ENCODE measurements around the gene HUS1.

Gene HUS1

GRCh38 chr7:47935336-47935735 lies 44.1 kb downstream of the HUS1 start:
- Histone ChIP-seq H3K9ac (ENCODE audit: low read length) (no peak overlapping the region), H2BK120ac (ENCODE audit: low read depth, low read length) (no peak overlapping the region), H3K4me1 (ENCODE audit: control insufficient read depth, insufficient read depth, low read depth, low read length) (peaks cover 20% of the 10 kb centered on the region), H3K4me2 (ENCODE audit: low read length, poor library complexity, severe bottlenecking) (no peak overlapping the region), H3K36me3 (ENCODE audit: control insufficient read depth in 1 of 2, insufficient read depth in 2 of 2, low read depth in 1 of 2, low read length in 2 of 2) (no peaks in the 10 kb centered on the region), H2AK5ac (ENCODE audit: low read length, severe bottlenecking) (no peak overlapping the region), H4K8ac (ENCODE audit: low read length) (no peak overlapping the region), H2BK12ac (ENCODE audit: low read length in 2 of 2) (no peak overlapping the region), H3K9me3 (ENCODE audit: control insufficient read depth, low read length) (no peaks in the 10 kb centered on the region), H3K23ac (ENCODE audit: low read length in 2 of 2) (no peak overlapping the region), H3K14ac (ENCODE audit: low read length in 2 of 2) (no peak overlapping the region), H3K27me3 (ENCODE audit: control insufficient read depth in 1 of 2, insufficient read depth in 1 of 2, low read length in 2 of 2) (no peaks in the 10 kb centered on the region), H3K27ac (ENCODE audit: low read length, poor library complexity, severe bottlenecking) (no peak overlapping the region), H3K18ac (ENCODE audit: low read depth in 1 of 2, low read length in 2 of 2) (no peak overlapping the region), H4K91ac (ENCODE audit: low read length) (no peak overlapping the region), H2AFZ (ENCODE audit: low read depth, low read length) (no peak overlapping the region), H2BK15ac (ENCODE audit: low read depth, poor library complexity, severe bottlenecking) (no peak overlapping the region), H3K4me3 (ENCODE audit: insufficient read depth in 1 of 2, low read depth in 1 of 2, low read length in 2 of 2) (no peak overlapping the region), H3K79me1 (replicated peaks; ENCODE audit: low read length, poor library complexity, severe bottlenecking) (no peaks in the 10 kb centered on the region), H2BK5ac (ENCODE audit: low read depth, low read length, poor library complexity, severe bottlenecking) (no peak overlapping the region), H3K4ac (ENCODE audit: low read depth in 1 of 2, low read length in 2 of 2) (no peak overlapping the region)
- WGBS, result 98% methylated on average over 10 of the region's 10 CpGs
- DNase-seq, result no peak

DNA sequence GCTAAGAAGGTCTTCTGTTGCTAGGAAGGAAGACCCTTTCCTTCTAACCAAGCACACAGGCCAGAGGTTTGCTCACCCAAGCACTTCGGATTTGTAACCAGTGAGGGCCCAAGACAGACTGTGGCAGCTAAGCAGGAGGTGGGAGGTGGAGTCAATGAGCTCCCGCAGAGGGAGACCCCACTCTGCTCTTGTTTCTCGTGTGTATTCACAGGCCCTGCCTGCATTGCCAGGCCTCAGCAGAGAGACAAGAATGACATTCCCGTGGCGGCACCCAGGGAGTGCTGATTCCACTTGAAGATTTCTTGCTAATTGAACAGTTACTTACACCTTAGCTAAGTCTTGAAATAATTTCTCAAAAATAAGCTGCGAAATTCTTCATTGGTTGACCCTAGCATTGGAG lies 44.6 kb downstream of the HUS1 start:
- Histone ChIP-seq H2BK5ac (ENCODE audit: low read depth, low read length, poor library complexity, severe bottlenecking) (no peak overlapping the region), H3K27ac (ENCODE audit: low read length, poor library complexity, severe bottlenecking) (no peak overlapping the region), H2BK12ac (ENCODE audit: low read length in 2 of 2) (no peak overlapping the region), H3K79me1 (replicated peaks; ENCODE audit: low read length, poor library complexity, severe bottlenecking) (no peaks in the 10 kb centered on the region), H2BK15ac (ENCODE audit: low read depth, poor library complexity, severe bottlenecking) (no peak overlapping the region), H4K8ac (ENCODE audit: low read length) (no peak overlapping the region), H3K18ac (ENCODE audit: low read depth in 1 of 2, low read length in 2 of 2) (no peak overlapping the region), H3K9ac (ENCODE audit: low read length) (no peak overlapping the region), H4K91ac (ENCODE audit: low read length) (no peak overlapping the region), H3K4ac (ENCODE audit: low read depth in 1 of 2, low read length in 2 of 2) (no peak overlapping the region), H3K23ac (ENCODE audit: low read length in 2 of 2) (no peak overlapping the region), H3K14ac (ENCODE audit: low read length in 2 of 2) (no peak overlapping the region), H2BK120ac (ENCODE audit: low read depth, low read length) (no peak overlapping the region), H3K4me1 (ENCODE audit: control insufficient read depth, insufficient read depth, low read depth, low read length) (peaks cover 18% of the 10 kb centered on the region), H3K4me2 (ENCODE audit: low read length, poor library complexity, severe bottlenecking) (no peak overlapping the region), H3K9me3 (ENCODE audit: control insufficient read depth, low read length) (no peaks in the 10 kb centered on the region), H2AFZ (ENCODE audit: low read depth, low read length) (no peak overlapping the region), H3K27me3 (ENCODE audit: control insufficient read depth in 1 of 2, insufficient read depth in 1 of 2, low read length in 2 of 2) (no peaks in the 10 kb centered on the region), H3K4me3 (ENCODE audit: insufficient read depth in 1 of 2, low read depth in 1 of 2, low read length in 2 of 2) (no peak overlapping the region), H2AK5ac (ENCODE audit: low read length, severe bottlenecking) (no peak overlapping the region), H3K36me3 (ENCODE audit: control insufficient read depth in 1 of 2, insufficient read depth in 2 of 2, low read depth in 1 of 2, low read length in 2 of 2) (no peaks in the 10 kb centered on the region)
- DNase-seq, result no peak
- WGBS, result 76% methylated on average over 6 of the region's 6 CpGs

GRCh38 chr7:47933215-47933614 lies 46.2 kb downstream of the HUS1 start:
- Histone ChIP-seq H2BK120ac (ENCODE audit: low read depth, low read length) (no peak overlapping the region), H3K4me1 (ENCODE audit: control insufficient read depth, insufficient read depth, low read depth, low read length) (peaks cover 16% of the 10 kb centered on the region), H3K9ac (ENCODE audit: low read length) (no peak overlapping the region), H3K23ac (ENCODE audit: low read length in 2 of 2) (no peak overlapping the region), H3K4ac (ENCODE audit: low read depth in 1 of 2, low read length in 2 of 2) (no peak overlapping the region), H3K18ac (ENCODE audit: low read depth in 1 of 2, low read length in 2 of 2) (no peak overlapping the region), H4K91ac (ENCODE audit: low read length) (no peak overlapping the region), H2BK5ac (ENCODE audit: low read depth, low read length, poor library complexity, severe bottlenecking) (no peak overlapping the region), H3K4me3 (ENCODE audit: insufficient read depth in 1 of 2, low read depth in 1 of 2, low read length in 2 of 2) (no peak overlapping the region), H3K36me3 (ENCODE audit: control insufficient read depth in 1 of 2, insufficient read depth in 2 of 2, low read depth in 1 of 2, low read length in 2 of 2) (no peaks in the 10 kb centered on the region), H3K79me1 (replicated peaks; ENCODE audit: low read length, poor library complexity, severe bottlenecking) (no peaks in the 10 kb centered on the region), H3K9me3 (ENCODE audit: control insufficient read depth, low read length) (no peaks in the 10 kb centered on the region), H3K14ac (ENCODE audit: low read length in 2 of 2) (no peak overlapping the region), H3K27me3 (ENCODE audit: control insufficient read depth in 1 of 2, insufficient read depth in 1 of 2, low read length in 2 of 2) (no peaks in the 10 kb centered on the region), H4K8ac (ENCODE audit: low read length) (no peak overlapping the region), H2AK5ac (ENCODE audit: low read length, severe bottlenecking) (no peak overlapping the region), H2AFZ (ENCODE audit: low read depth, low read length) (no peak overlapping the region), H2BK15ac (ENCODE audit: low read depth, poor library complexity, severe bottlenecking) (no peak overlapping the region), H3K27ac (ENCODE audit: low read length, poor library complexity, severe bottlenecking) (no peak overlapping the region), H3K4me2 (ENCODE audit: low read length, poor library complexity, severe bottlenecking) (no peak overlapping the region), H2BK12ac (ENCODE audit: low read length in 2 of 2) (no peak overlapping the region)
- 86% methylated on average over 8 of the region's 8 CpGs for WGBS
- DNase-seq, result no peak

- H3K27me3 ChIP-seq (ENCODE audit: control insufficient read depth in 1 of 2, insufficient read depth in 1 of 2, low read length in 2 of 2), result no peaks in the 10 kb centered on the region
- peak overlapping the region in 1 of 2 experiments; percentile 62 for H3K14ac ChIP-seq (ENCODE audit: low read length in 2 of 2)
- H3K79me1 ChIP-seq (replicated peaks; ENCODE audit: low read length, poor library complexity, severe bottlenecking), result no peaks in the 10 kb centered on the region
- H4K91ac ChIP-seq (ENCODE audit: low read length), result no peak overlapping the region
- H3K9me3 ChIP-seq (ENCODE audit: control insufficient read depth, low read length), result no peaks in the 10 kb centered on the region
- H3K27ac ChIP-seq (ENCODE audit: low read length, poor library complexity, severe bottlenecking), result no peak overlapping the region
- H3K4me1 ChIP-seq (ENCODE audit: control insufficient read depth, insufficient read depth, low read depth, low read length), result peaks cover 13% of the 10 kb centered on the region
- H2BK5ac ChIP-seq (ENCODE audit: low read depth, low read length, poor library complexity, severe bottlenecking), result no peak overlapping the region
- no peak overlapping the region for H4K8ac ChIP-seq (ENCODE audit: low read length)
- no peak overlapping the region for H3K18ac ChIP-seq (ENCODE audit: low read depth in 1 of 2, low read length in 2 of 2)
- H2BK15ac ChIP-seq (ENCODE audit: low read depth, poor library complexity, severe bottlenecking), result no peak overlapping the region
- no peak overlapping the region for H3K4me2 ChIP-seq (ENCODE audit: low read length, poor library complexity, severe bottlenecking)
- 95% methylated on average over 11 of the region's 11 CpGs for WGBS
- peak overlapping the region; percentile 2 to 10 for H3K4me3 ChIP-seq (ENCODE audit: insufficient read depth in 1 of 2, low read depth in 1 of 2, low read length in 2 of 2)
- no peak overlapping the region for H2AFZ ChIP-seq (ENCODE audit: low read depth, low read length)
- no peak overlapping the region for H2BK12ac ChIP-seq (ENCODE audit: low read length in 2 of 2)
- no peak for DNase-seq
- H3K36me3 ChIP-seq (ENCODE audit: control insufficient read depth in 1 of 2, insufficient read depth in 2 of 2, low read depth in 1 of 2, low read length in 2 of 2), result no peaks in the 10 kb centered on the region
- H3K4ac ChIP-seq (ENCODE audit: low read depth in 1 of 2, low read length in 2 of 2), result no peak overlapping the region
- H2BK120ac ChIP-seq (ENCODE audit: low read depth, low read length), result no peak overlapping the region
- no peak overlapping the region for H3K23ac ChIP-seq (ENCODE audit: low read length in 2 of 2)
- H2AK5ac ChIP-seq (ENCODE audit: low read length, severe bottlenecking), result no peak overlapping the region
- H3K9ac ChIP-seq (ENCODE audit: low read length), result no peak overlapping the region
These were observed 46.9 kb downstream of the HUS1 start for GRCh38 chr7:47932466-47933037.

Measured in mesenchymal stem cell (in vitro differentiated cells and primary cell).